ENCODE data around the gene GAK.

GAK gene

GRCh38 chr4:893276-893994, 38.7 kb downstream of the GAK start:
- no peaks in the 10 kb centered on the region for H3K9me3 Mint-ChIP-seq
- H3K4me3 Mint-ChIP-seq: no peak overlapping the region
- no peaks in the 10 kb centered on the region for H3K27me3 Mint-ChIP-seq (ENCODE audit: low read depth)
- no peak overlapping the region for H3K27ac Mint-ChIP-seq
- no peaks in the 10 kb centered on the region for H3K4me1 Mint-ChIP-seq (ENCODE audit: low read depth)
- peaks cover 14% of the 10 kb centered on the region for H3K36me3 Mint-ChIP-seq (ENCODE audit: low read depth)
- no peak for DNase-seq (ENCODE audit: low spot score)

- peaks cover 1% of the 10 kb centered on the region for H3K9me3 Mint-ChIP-seq
- H3K36me3 Mint-ChIP-seq (ENCODE audit: low read depth): peaks cover 17% of the 10 kb centered on the region
- no peak overlapping the region for H3K4me3 Mint-ChIP-seq
- no peak overlapping the region for H3K27ac Mint-ChIP-seq
- H3K4me1 Mint-ChIP-seq (ENCODE audit: low read depth): no peaks in the 10 kb centered on the region
- no peak for DNase-seq (ENCODE audit: low spot score)
- no peaks in the 10 kb centered on the region for H3K27me3 Mint-ChIP-seq (ENCODE audit: low read depth)
Observed at GRCh38 chr4:892780-893179, 39.3 kb downstream of the GAK start.

GRCh38 chr4:891747-892146, 40.4 kb downstream of the GAK start:
- no peak overlapping the region for H3K27ac Mint-ChIP-seq

GRCh38 chr4:890036-890695, 42.0 kb downstream of the GAK start:
- H3K27me3 Mint-ChIP-seq (ENCODE audit: low read depth): no peaks in the 10 kb centered on the region
- peaks cover 21% of the 10 kb centered on the region for H3K36me3 Mint-ChIP-seq (ENCODE audit: low read depth)
- no peak overlapping the region for H3K27ac Mint-ChIP-seq
- no peaks in the 10 kb centered on the region for H3K4me1 Mint-ChIP-seq (ENCODE audit: low read depth)
- peaks cover 6% of the 10 kb centered on the region for H3K9me3 Mint-ChIP-seq
- no peak for DNase-seq (ENCODE audit: low spot score)
- no peak overlapping the region for H3K4me3 Mint-ChIP-seq

More at GRCh38 chr4:891747-892146, 40.4 kb downstream of the GAK start:
- H3K36me3 Mint-ChIP-seq (ENCODE audit: low read depth): peaks cover 22% of the 10 kb centered on the region
- H3K4me3 Mint-ChIP-seq: no peak overlapping the region
- no peaks in the 10 kb centered on the region for H3K27me3 Mint-ChIP-seq (ENCODE audit: low read depth)
- H3K9me3 Mint-ChIP-seq: peaks cover 6% of the 10 kb centered on the region
- DNase-seq (ENCODE audit: low spot score): no peak
- H3K4me1 Mint-ChIP-seq (ENCODE audit: low read depth): no peaks in the 10 kb centered on the region

- Mint-ChIP-seq H3K9me3 (peaks cover 6% of the 10 kb centered on the region), H3K36me3 (ENCODE audit: low read depth) (peaks cover 24% of the 10 kb centered on the region), H3K4me3 (no peak overlapping the region), H3K4me1 (ENCODE audit: low read depth) (no peaks in the 10 kb centered on the region), H3K27me3 (ENCODE audit: low read depth) (no peaks in the 10 kb centered on the region), H3K27ac (no peak overlapping the region)
- DNase-seq (ENCODE audit: low spot score): no peak
Observed at GRCh38 chr4:889516-889915, 42.6 kb downstream of the GAK start.

- Mint-ChIP-seq H3K27ac (no peak overlapping the region), H3K27me3 (ENCODE audit: low read depth) (no peaks in the 10 kb centered on the region), H3K4me3 (no peak overlapping the region), H3K36me3 (ENCODE audit: low read depth) (peaks cover 27% of the 10 kb centered on the region), H3K4me1 (ENCODE audit: low read depth) (no peaks in the 10 kb centered on the region), H3K9me3 (peaks cover 6% of the 10 kb centered on the region)
- DNase-seq (ENCODE audit: low spot score): no peak
Observed at GRCh38 chr4:888029-888428, 44.1 kb downstream of the GAK start.

GRCh38 chr4:887034-887763, 44.9 kb downstream of the GAK start:
- Mint-ChIP-seq H3K27ac (no peak overlapping the region), H3K36me3 (ENCODE audit: low read depth) (peaks cover 27% of the 10 kb centered on the region), H3K9me3 (peaks cover 6% of the 10 kb centered on the region), H3K27me3 (ENCODE audit: low read depth) (no peaks in the 10 kb centered on the region), H3K4me1 (ENCODE audit: low read depth) (no peaks in the 10 kb centered on the region), H3K4me3 (no peak overlapping the region)
- DNase-seq (ENCODE audit: low spot score): no peak

- no peak for DNase-seq (ENCODE audit: low spot score)
- no peak overlapping the region for H3K27ac Mint-ChIP-seq
- H3K4me3 Mint-ChIP-seq: no peak overlapping the region
- peaks cover 6% of the 10 kb centered on the region for H3K9me3 Mint-ChIP-seq
- H3K4me1 Mint-ChIP-seq (ENCODE audit: low read depth): no peaks in the 10 kb centered on the region
- no peaks in the 10 kb centered on the region for H3K27me3 Mint-ChIP-seq (ENCODE audit: low read depth)
- peaks cover 29% of the 10 kb centered on the region for H3K36me3 Mint-ChIP-seq (ENCODE audit: low read depth)
Observed at GRCh38 chr4:886244-886643, 45.9 kb downstream of the GAK start.

GRCh38 chr4:885353-885752, 46.8 kb downstream of the GAK start:
- no peak overlapping the region for H3K27ac Mint-ChIP-seq
- peaks cover 2% of the 10 kb centered on the region for H3K4me1 Mint-ChIP-seq (ENCODE audit: low read depth)
- H3K9me3 Mint-ChIP-seq: peaks cover 6% of the 10 kb centered on the region
- H3K36me3 Mint-ChIP-seq (ENCODE audit: low read depth): peaks cover 29% of the 10 kb centered on the region
- DNase-seq (ENCODE audit: low spot score): no peak
- no peak overlapping the region for H3K4me3 Mint-ChIP-seq
- H3K27me3 Mint-ChIP-seq (ENCODE audit: low read depth): no peaks in the 10 kb centered on the region

GRCh38 chr4:884896-885295, 47.2 kb downstream of the GAK start:
- H3K4me1 Mint-ChIP-seq (ENCODE audit: low read depth): peaks cover 6% of the 10 kb centered on the region
- no peak overlapping the region for H3K4me3 Mint-ChIP-seq
- H3K27ac Mint-ChIP-seq: no peak overlapping the region
- H3K9me3 Mint-ChIP-seq: peaks cover 6% of the 10 kb centered on the region
- H3K27me3 Mint-ChIP-seq (ENCODE audit: low read depth): no peaks in the 10 kb centered on the region
- DNase-seq (ENCODE audit: low spot score): no peak
- peaks cover 30% of the 10 kb centered on the region for H3K36me3 Mint-ChIP-seq (ENCODE audit: low read depth)

- no peak overlapping the region for H3K27ac Mint-ChIP-seq
- peaks cover 13% of the 10 kb centered on the region for H3K4me1 Mint-ChIP-seq (ENCODE audit: low read depth)
- no peak overlapping the region for H3K4me3 Mint-ChIP-seq
- peaks cover 34% of the 10 kb centered on the region for H3K36me3 Mint-ChIP-seq (ENCODE audit: low read depth)
- peaks cover 6% of the 10 kb centered on the region for H3K9me3 Mint-ChIP-seq
- no peaks in the 10 kb centered on the region for H3K27me3 Mint-ChIP-seq (ENCODE audit: low read depth)
- no peak for DNase-seq (ENCODE audit: low spot score)
Observed at GRCh38 chr4:884259-884658, 47.9 kb downstream of the GAK start.

GRCh38 chr4:883377-884095, 48.6 kb downstream of the GAK start:
- Mint-ChIP-seq H3K27me3 (ENCODE audit: low read depth) (no peaks in the 10 kb centered on the region), H3K9me3 (peaks cover 6% of the 10 kb centered on the region), H3K36me3 (ENCODE audit: low read depth) (peaks cover 37% of the 10 kb centered on the region), H3K4me3 (no peak overlapping the region), H3K4me1 (ENCODE audit: low read depth) (peaks cover 19% of the 10 kb centered on the region), H3K27ac (no peak overlapping the region)
- no peak for DNase-seq (ENCODE audit: low spot score)

- H3K9me3 Mint-ChIP-seq: peaks cover 3% of the 10 kb centered on the region
- no peak overlapping the region for H3K27ac Mint-ChIP-seq
- peaks cover 23% of the 10 kb centered on the region for H3K4me1 Mint-ChIP-seq (ENCODE audit: low read depth)
- H3K27me3 Mint-ChIP-seq (ENCODE audit: low read depth): no peaks in the 10 kb centered on the region
- H3K4me3 Mint-ChIP-seq: no peak overlapping the region
- DNase-seq (ENCODE audit: low spot score): no peak
- H3K36me3 Mint-ChIP-seq (ENCODE audit: low read depth): peaks cover 36% of the 10 kb centered on the region
Observed at GRCh38 chr4:882646-883045, 49.5 kb downstream of the GAK start.

GRCh38 chr4:881709-882108, 50.4 kb downstream of the GAK start:
- Mint-ChIP-seq H3K9me3 (no peaks in the 10 kb centered on the region), H3K27me3 (ENCODE audit: low read depth) (no peaks in the 10 kb centered on the region), H3K4me3 (no peak overlapping the region), H3K36me3 (ENCODE audit: low read depth) (peaks cover 33% of the 10 kb centered on the region), H3K4me1 (ENCODE audit: low read depth) (peaks cover 23% of the 10 kb centered on the region), H3K27ac (no peak overlapping the region)
- DNase-seq (ENCODE audit: low spot score): no peak
